T-helper 1 cell (primary cell): ENCODE results near the gene MARCHF10.

Experiments used
- DNase-seq, 5 donors: peaks; one replicate each; pipeline ENCODE4 v3.0.0-alpha.2; 2012 to 2020

MARCHF10 gene

GRCh38 chr17:62653826-62654761 is 154.0 kb downstream of the MARCHF10 start:
- peak in 1 of 5 donors; percentile 14 for DNase-seq

DNA sequence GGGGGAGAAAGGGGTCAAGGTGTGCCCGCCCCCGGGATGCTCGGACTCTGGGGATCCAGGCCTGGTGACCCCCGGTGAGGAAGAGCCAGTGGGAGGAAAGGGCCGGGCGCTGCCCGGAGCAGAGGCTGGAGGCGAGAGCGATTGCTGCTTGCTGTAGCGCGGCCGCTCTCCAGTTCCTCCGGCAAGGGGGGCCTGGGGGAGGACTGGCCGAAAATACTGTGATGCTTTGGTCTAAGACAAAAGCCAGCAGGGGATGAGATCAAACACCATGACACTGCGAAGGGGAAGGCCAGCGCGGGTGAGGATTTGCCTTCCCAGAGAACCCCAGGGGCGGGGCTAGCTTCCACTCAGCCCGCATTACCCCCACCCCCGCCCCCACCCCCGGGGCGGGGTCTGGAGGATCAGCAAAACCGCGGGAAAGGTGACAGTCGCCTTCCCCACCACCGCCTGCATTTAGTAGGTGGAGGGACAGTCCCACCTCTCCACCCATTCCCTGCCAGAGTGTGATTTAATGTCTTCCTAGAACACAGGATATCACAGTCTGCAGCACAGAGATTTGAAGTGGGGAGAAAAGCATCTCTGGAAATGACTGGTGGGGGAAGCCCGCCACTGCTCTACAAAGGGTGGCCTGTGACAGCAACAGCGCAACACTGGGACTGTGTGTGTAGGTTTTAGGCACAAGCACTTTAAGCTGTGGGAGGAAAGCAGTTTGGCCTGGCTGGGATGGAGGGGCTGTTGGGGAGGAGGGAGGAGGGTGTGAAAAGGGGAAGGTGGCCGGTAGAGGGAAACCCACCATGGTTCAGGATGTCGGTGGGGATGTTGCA is 154.9 kb downstream of the MARCHF10 start:
- peak in 3 of 5 donors; percentile 34 to 89 (median 43) for DNase-seq

DNA sequence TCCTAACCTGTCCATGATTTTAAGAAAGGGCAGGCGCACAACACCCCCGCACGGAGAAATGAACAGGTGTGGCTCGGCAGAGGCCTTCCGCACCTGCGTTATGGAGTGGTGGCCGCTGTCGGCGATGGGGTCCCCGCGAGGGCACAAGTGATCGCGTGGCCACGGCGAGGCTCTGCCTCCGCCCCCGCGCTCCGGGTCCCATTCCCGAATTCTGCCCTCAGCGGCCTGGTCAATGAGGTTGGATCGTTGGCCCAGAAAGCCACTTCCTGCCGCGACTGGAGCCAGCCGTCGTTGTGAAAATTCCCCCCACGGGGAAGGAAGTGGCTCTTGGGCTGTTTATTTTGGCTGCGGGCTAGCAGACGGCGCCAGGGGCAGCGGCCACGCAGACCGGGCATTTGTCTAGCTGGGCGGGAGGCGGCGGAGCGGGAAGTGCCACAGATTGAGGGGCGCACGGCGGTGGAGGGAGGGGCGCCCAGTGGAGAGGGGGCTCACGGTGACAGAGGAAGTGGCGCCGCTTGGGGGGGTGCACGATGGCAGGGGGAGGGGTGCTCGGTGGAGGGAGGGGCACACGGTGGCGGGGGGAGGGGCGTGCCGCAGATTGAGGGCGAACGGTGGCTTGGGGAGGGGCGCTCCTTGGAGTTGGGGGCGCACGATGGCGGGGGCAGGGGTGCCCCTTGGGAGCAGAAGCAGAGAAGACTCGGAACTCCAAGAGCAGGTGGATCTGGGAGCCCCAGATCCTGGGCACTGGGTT is 155.7 kb downstream of the MARCHF10 start:
- DNase-seq: peak in 1 of 5 donors; percentile 27
